ENCODE results near the gene CSRNP3. TPM values are rescaled to one million over a fixed set of nuclear protein-coding genes. Genes with fewer than 3 reads are reported as not detected.

The CSRNP3 gene
- total and polyA plus RNA-seq, 2 donors (not counting 3 experiments of a cell fraction or from before 2014, with no cell fraction given): not detected

DNA sequence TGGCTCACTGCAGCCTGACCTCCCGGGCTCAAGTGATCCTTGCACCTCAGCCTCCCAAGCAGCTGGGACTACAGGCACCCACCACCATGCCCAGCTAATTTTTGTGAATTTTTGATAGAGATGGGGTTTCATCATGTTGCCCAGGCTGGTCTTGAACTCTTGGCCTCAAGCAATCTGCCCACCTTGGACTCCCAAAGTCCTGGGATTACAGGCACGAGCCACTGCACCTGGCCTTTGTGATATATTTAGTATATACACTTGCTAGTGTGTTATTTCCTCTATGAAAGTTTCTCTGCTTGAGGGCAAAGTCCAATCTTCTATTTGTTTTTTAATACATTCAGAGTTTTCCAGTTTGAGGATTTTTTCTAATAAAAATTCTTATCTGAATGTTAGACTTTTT lies 205.3 kb downstream of the CSRNP3 start:
- no peaks in the 10 kb centered on the region for H3K9me1 ChIP-seq (replicated peaks; ENCODE audit: control insufficient read depth, extremely low read depth, insufficient read depth, low read length)
- H3K4me1 ChIP-seq (ENCODE audit: control insufficient read depth, extremely low read depth, insufficient read depth, low read length): no peaks in the 10 kb centered on the region
- H4K20me1 ChIP-seq (replicated peaks; ENCODE audit: control insufficient read depth, extremely low read depth, insufficient read depth, low read length): no peaks in the 10 kb centered on the region
- ChIA-PET CTCF (no interaction called here), POLR2A (no interaction called here)
- H2AFZ ChIP-seq (ENCODE audit: low read depth, low read length): no peak overlapping the region
- no peak overlapping the region for H3K4me2 ChIP-seq (ENCODE audit: insufficient read depth, low read length)
- H3K9ac ChIP-seq (replicated peaks; ENCODE audit: extremely low read depth, insufficient read depth, low read length): no peak overlapping the region
- TF ChIP-seq, protein P1, sequence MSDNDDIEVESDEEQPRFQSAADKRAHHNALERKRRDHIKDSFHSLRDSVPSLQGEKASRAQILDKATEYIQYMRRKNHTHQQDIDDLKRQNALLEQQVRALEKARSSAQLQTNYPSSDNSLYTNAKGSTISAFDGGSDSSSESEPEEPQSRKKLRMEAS (IDR thresholded peaks at IDR 0.05; ENCODE audit: insufficient read depth, insufficient read length): no peak
- TF ChIP-seq GATA2 (IDR thresholded peaks at IDR 0.05; ENCODE audit: insufficient read depth, insufficient read length, low read depth, low read length) (no peak), JUN (IDR thresholded peaks at IDR 0.05; ENCODE audit: borderline replicate concordance, insufficient read depth, insufficient read length, low read depth) (no peak), MYC (IDR thresholded peaks at IDR 0.05; ENCODE audit: low read depth, low read length) (no peak), EZH2 (IDR thresholded peaks at IDR 0.05; ENCODE audit: borderline replicate concordance, low read depth, low read length, severe bottlenecking) (no peak), POLR2AphosphoS5 (IDR thresholded peaks at IDR 0.05; ENCODE audit: insufficient read depth, low read depth, low read length) (no peak), POLR2A (IDR thresholded peaks at IDR 0.05; ENCODE audit: low read depth, low read length) (no peak)
- TF ChIP-seq, protein P2, sequence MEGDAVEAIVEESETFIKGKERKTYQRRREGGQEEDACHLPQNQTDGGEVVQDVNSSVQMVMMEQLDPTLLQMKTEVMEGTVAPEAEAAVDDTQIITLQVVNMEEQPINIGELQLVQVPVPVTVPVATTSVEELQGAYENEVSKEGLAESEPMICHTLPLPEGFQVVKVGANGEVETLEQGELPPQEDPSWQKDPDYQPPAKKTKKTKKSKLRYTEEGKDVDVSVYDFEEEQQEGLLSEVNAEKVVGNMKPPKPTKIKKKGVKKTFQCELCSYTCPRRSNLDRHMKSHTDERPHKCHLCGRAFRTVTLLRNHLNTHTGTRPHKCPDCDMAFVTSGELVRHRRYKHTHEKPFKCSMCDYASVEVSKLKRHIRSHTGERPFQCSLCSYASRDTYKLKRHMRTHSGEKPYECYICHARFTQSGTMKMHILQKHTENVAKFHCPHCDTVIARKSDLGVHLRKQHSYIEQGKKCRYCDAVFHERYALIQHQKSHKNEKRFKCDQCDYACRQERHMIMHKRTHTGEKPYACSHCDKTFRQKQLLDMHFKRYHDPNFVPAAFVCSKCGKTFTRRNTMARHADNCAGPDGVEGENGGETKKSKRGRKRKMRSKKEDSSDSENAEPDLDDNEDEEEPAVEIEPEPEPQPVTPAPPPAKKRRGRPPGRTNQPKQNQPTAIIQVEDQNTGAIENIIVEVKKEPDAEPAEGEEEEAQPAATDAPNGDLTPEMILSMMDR (IDR thresholded peaks at IDR 0.05; ENCODE audit: extremely low read depth in 1 of 2, insufficient read depth in 1 of 2, low read depth in 1 of 2, low read length in 2 of 2): no peak
- dilution Hi-C loops (cut with MboI; ENCODE audit: extremely low pct_ligation_motif_present, low sequenced_read_pairs): no loop called here
- no TSS peak for BruUV-seq (replicated peaks)
- H3K79me2 ChIP-seq (ENCODE audit: control insufficient read depth, insufficient read depth, low read length): no peaks in the 10 kb centered on the region
- DNase-seq (ENCODE audit: low read depth, low spot score): no peak
- H3K36me3 ChIP-seq (ENCODE audit: control insufficient read depth in 2 of 2, extremely low read depth in 1 of 2, insufficient read depth in 2 of 2, low read length in 2 of 2): no peaks in the 10 kb centered on the region
- no peaks in the 10 kb centered on the region for H3K9me3 ChIP-seq (replicated peaks; ENCODE audit: control insufficient read depth, insufficient read depth, low read length)
- FAIRE-seq: no peak
- intact Hi-C loops (cut with micrococcal nuclease): no loop called here
- H3K27me3 ChIP-seq (ENCODE audit: control insufficient read depth in 2 of 2, insufficient read depth in 2 of 2, low read length in 2 of 2): no peaks in the 10 kb centered on the region
- no peak overlapping the region for H3K27ac ChIP-seq (ENCODE audit: insufficient read depth, low read depth, low read length)
- no peak overlapping the region for H3K4me3 ChIP-seq (replicated peaks in 1 of 3; ENCODE audit: insufficient read depth in 1 of 3, low read depth in 1 of 3, low read length in 3 of 3)
